Ovary (tissue), 3 donors: Measurements from ENCODE around the gene PDIA2.

Experiments used
- CTCF ChIP-seq, 3 donors: fragments of 450-650 bp in 2 of 3; fragments of 200-600 bp in 1 of 3; IDR thresholded peaks; one replicate each; pipeline versions ENCODE4 v1.5.1 to v1.8.0; 2016 to 2022; ENCODE audit warnings: antibody characterized with exemption in 3 of 3, mild to moderate bottlenecking in 1 of 3
- POLR2A ChIP-seq: fragments of 450-650 bp; IDR thresholded peaks from one replicate; pipeline ENCODE4 v1.6.1; 2017; ENCODE audit warnings: antibody characterized with exemption, mild to moderate bottlenecking, moderate library complexity
- donor health status: DM: no; HTN: no; CAD: no.

GRCh38 chr16:255183-255582 lies 27.8 kb upstream of the PDIA2 start:
- TF ChIP-seq CTCF (IDR thresholded peaks at IDR 0.05) = no peak
- no peak for TF ChIP-seq POLR2A
